Stimulated activated CD8-positive, alpha-beta memory T cell treated with anti-CD3 and anti-CD28 coated beads, Interleukin-12 subunit alpha, Interleukin-12 subunit beta, amount 100 ng/mL, for 1 hour (primary cell): ENCODE measurements around the gene CLDN17.

Source experiments
- DNase-seq: peaks from one replicate; pipeline ENCODE4 v3.0.0-alpha.2; 2020; ENCODE audit warnings: low read depth

The CLDN17 gene

DNA sequence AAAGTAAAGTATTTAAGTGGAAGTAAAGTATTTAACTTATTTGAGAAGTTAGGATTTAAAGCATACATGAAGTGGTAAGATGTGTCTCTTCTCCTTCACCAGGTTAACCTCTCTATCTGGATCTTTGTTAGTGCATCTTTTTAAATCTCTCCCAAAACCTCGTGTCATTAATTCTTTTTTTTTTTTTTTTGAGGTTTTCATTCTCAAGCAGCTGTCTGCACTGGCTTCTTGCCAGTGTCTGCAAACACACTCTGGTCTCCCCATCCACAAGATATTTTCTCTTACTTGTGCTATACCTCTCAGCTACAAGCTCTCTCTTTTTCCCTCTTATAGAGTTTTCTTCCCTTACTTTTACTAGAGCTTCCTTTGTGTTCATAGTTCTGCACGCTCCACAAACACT, 49.0 kb downstream of the CLDN17 start:
- no peak for DNase-seq

DNA sequence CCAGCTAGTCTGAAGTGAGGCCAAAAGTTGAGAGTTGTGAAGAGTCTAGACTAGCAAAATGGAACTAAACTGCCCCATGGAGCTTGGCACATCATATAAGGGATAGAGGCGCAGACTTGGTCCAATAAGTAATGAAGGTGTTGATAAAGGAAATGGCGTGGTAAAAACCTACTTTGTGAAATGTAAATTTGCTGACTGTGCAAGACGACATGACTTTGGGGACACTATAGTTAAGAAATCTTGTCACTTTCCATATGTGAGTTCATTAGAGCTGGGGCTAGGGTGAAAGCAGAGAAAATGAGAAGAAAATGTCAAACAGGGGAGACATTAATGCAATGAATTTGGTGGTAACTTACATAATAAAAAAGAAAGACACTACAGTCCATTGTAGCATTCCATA, 50.1 kb downstream of the CLDN17 start:
- DNase-seq: no peak
